ENCODE data around the gene RNF223. TPM values are rescaled to one million over a fixed set of nuclear protein-coding genes. Genes with fewer than 3 reads are reported as not detected.
A peak's percentile ranks its signal among the peaks of the same experiment; 100 is the strongest.

The RNF223 gene
- polyA plus RNA-seq, 1 donor (not counting 4 experiments of a cell fraction or from before 2014, with no cell fraction given), result 0.22 TPM

DNA sequence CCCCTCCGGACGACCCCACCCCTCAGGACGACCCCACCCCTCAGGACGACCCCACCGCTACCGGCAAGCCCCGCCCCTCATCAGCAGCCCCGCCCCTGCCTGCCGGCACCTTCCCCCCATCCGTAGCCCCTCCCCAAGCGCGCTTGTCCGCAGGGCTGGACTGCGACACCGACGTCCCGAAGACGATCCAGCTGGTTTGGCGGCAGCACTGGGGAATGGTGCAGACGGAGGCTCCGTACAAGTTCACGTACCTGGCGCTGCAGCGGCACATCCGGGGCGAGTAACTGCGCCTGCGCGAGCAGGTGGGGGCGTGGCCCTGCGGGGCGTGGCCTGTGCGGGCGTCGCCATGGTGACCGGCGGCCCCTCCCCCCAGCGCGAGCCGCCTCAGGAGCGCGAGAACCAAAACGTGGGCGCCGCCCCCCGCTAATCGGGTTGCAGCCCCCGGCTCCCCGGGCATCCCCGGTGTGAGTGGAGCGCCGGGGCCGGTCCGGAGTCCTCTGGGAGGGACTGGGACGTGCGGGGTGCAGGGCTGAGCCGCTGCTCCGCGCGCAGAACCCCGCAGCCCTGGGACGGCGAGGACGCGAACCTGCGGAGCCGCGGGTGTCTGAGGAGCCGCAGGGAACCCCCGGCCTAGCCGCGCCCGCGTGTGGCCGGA is 4.9 kb downstream of the RNF223 start:
- no peak overlapping the region for H3K27ac ChIP-seq (ENCODE audit: control insufficient read depth, insufficient read depth, low read length)
- peak overlapping the region; percentile 90 for H2AFZ ChIP-seq (ENCODE audit: control insufficient read depth, low read length)
- DNase-seq (ENCODE audit: low read depth, low spot score), result peak; percentile 66
- no peaks in the 10 kb centered on the region for H3K9me3 ChIP-seq (ENCODE audit: control insufficient read depth, low read depth, low read length)
- dilution Hi-C loops (cut with MboI; ENCODE audit: extremely low pct_ligation_motif_present, low sequenced_read_pairs), result no loop called here
- H3K36me3 ChIP-seq (ENCODE audit: control insufficient read depth in 2 of 2, extremely low read depth in 1 of 2, insufficient read depth in 2 of 2, low read length in 2 of 2), result no peaks in the 10 kb centered on the region
- peak overlapping the region; percentile 55 to 61 (median 56) for H3K4me3 ChIP-seq (ENCODE audit: control insufficient read depth in 2 of 3, extremely low read depth in 1 of 3, insufficient read depth in 2 of 3, low read depth in 1 of 3, low read length in 3 of 3)
- peaks cover 19% of the 10 kb centered on the region for H3K4me1 ChIP-seq (ENCODE audit: control insufficient read depth, extremely low read depth, insufficient read depth, low read length)
- H4K20me1 ChIP-seq (ENCODE audit: control insufficient read depth, extremely low read depth, insufficient read depth, low read length), result no peaks in the 10 kb centered on the region
- no peaks in the 10 kb centered on the region for H3K9me1 ChIP-seq (ENCODE audit: control insufficient read depth, extremely low read depth, insufficient read depth, low read length)
- peak; percentile 52 for FAIRE-seq
- peaks cover 12% of the 10 kb centered on the region for H3K27me3 ChIP-seq (ENCODE audit: control insufficient read depth, extremely low read depth, insufficient read depth, low read length)
- H3K4me2 ChIP-seq (ENCODE audit: control insufficient read depth, extremely low read depth, insufficient read depth, low read depth, low read length), result peak overlapping the region; percentile 58
- H3K9ac ChIP-seq (ENCODE audit: control insufficient read depth, extremely low read depth, insufficient read depth, low read length), result no peak overlapping the region
- no peaks in the 10 kb centered on the region for H3K79me2 ChIP-seq (ENCODE audit: control insufficient read depth, insufficient read depth, low read length)
- TF ChIP-seq EZH2 (IDR thresholded peaks at IDR 0.05; ENCODE audit: low read length), result no peak
- TF ChIP-seq, protein P1, sequence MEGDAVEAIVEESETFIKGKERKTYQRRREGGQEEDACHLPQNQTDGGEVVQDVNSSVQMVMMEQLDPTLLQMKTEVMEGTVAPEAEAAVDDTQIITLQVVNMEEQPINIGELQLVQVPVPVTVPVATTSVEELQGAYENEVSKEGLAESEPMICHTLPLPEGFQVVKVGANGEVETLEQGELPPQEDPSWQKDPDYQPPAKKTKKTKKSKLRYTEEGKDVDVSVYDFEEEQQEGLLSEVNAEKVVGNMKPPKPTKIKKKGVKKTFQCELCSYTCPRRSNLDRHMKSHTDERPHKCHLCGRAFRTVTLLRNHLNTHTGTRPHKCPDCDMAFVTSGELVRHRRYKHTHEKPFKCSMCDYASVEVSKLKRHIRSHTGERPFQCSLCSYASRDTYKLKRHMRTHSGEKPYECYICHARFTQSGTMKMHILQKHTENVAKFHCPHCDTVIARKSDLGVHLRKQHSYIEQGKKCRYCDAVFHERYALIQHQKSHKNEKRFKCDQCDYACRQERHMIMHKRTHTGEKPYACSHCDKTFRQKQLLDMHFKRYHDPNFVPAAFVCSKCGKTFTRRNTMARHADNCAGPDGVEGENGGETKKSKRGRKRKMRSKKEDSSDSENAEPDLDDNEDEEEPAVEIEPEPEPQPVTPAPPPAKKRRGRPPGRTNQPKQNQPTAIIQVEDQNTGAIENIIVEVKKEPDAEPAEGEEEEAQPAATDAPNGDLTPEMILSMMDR (optimal IDR thresholded peaks at IDR 0.05 in 1 of 3, IDR thresholded peaks at IDR 0.05 in 1 of 3, conservative IDR thresholded peaks at IDR 0.05 in 1 of 3; ENCODE audit: extremely low read depth in 1 of 3, insufficient read depth in 2 of 3, low read length in 3 of 3), result no peak

DNA sequence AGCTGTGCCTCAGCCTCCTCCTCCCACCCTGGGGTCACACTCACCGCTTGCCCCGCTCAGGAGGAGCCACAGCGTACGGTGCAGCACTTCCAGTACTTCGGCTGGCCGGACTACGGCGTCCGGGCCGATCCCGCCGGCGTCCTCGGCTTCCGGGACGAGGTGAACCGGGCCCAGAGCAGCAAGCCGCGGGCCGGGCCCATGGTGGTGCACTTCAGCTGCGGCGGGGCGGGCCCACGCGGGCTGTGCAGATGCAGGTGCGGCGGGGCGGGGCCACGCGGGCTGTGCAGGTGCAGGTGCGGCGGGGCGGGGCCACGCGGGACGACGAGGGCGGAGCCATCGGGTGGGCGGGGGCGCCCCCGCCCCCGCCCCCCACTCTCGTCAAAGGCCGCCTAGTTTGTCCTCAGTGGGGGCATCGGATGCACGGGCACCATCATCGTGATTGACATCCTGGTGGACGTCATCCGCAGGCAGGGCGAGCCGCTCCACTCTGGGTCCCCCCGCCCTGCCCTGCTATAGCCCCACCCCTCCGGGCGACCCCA is 5.5 kb downstream of the RNF223 start:
- H3K4me3 ChIP-seq (ENCODE audit: control insufficient read depth in 2 of 3, extremely low read depth in 1 of 3, insufficient read depth in 2 of 3, low read depth in 1 of 3, low read length in 3 of 3), result peak overlapping the region in 2 of 3 experiments; percentile 18 to 56
- peak overlapping the region; percentile 16 for H3K4me2 ChIP-seq (ENCODE audit: control insufficient read depth, extremely low read depth, insufficient read depth, low read depth, low read length)
- H3K9me3 ChIP-seq (ENCODE audit: control insufficient read depth, low read depth, low read length), result no peaks in the 10 kb centered on the region
- dilution Hi-C loops (cut with MboI; ENCODE audit: extremely low pct_ligation_motif_present, low sequenced_read_pairs), result no loop called here
- TF ChIP-seq EZH2 (IDR thresholded peaks at IDR 0.05; ENCODE audit: low read length), result no peak
- TF ChIP-seq, protein P1 (optimal IDR thresholded peaks at IDR 0.05 in 1 of 3, IDR thresholded peaks at IDR 0.05 in 1 of 3, conservative IDR thresholded peaks at IDR 0.05 in 1 of 3; ENCODE audit: extremely low read depth in 1 of 3, insufficient read depth in 2 of 3, low read length in 3 of 3), result no peak
- peaks cover 12% of the 10 kb centered on the region for H3K27me3 ChIP-seq (ENCODE audit: control insufficient read depth, extremely low read depth, insufficient read depth, low read length)
- H3K9ac ChIP-seq (ENCODE audit: control insufficient read depth, extremely low read depth, insufficient read depth, low read length), result no peak overlapping the region
- H3K27ac ChIP-seq (ENCODE audit: control insufficient read depth, insufficient read depth, low read length), result no peak overlapping the region
- no peaks in the 10 kb centered on the region for H4K20me1 ChIP-seq (ENCODE audit: control insufficient read depth, extremely low read depth, insufficient read depth, low read length)
- H3K4me1 ChIP-seq (ENCODE audit: control insufficient read depth, extremely low read depth, insufficient read depth, low read length), result peaks cover 19% of the 10 kb centered on the region
- no peaks in the 10 kb centered on the region for H3K36me3 ChIP-seq (ENCODE audit: control insufficient read depth in 2 of 2, extremely low read depth in 1 of 2, insufficient read depth in 2 of 2, low read length in 2 of 2)
- no peak overlapping the region for H2AFZ ChIP-seq (ENCODE audit: control insufficient read depth, low read length)
- H3K79me2 ChIP-seq (ENCODE audit: control insufficient read depth, insufficient read depth, low read length), result no peaks in the 10 kb centered on the region
- no peaks in the 10 kb centered on the region for H3K9me1 ChIP-seq (ENCODE audit: control insufficient read depth, extremely low read depth, insufficient read depth, low read length)
- no peak for FAIRE-seq
- DNase-seq (ENCODE audit: low read depth, low spot score), result no peak
